ENCODE data around the gene GPX8. TPM values are rescaled to one million over a fixed set of nuclear protein-coding genes. Genes with fewer than 3 reads are reported as not detected.

The GPX8 gene
- total RNA-seq, 4 donors from 2014 or later = 9.2 to 32.7 (median 11.5) TPM

- 4% methylated on average over 14 to 15 of the region's 15 CpGs for WGBS, 2 donors (ENCODE audit: low coverage in 1 of 2)
- no peaks in the 10 kb centered on the region for H3K9me3 ChIP-seq
- H3K4me3 ChIP-seq = peak overlapping the region; percentile 36 to 48
- no peak for TF ChIP-seq EP300 (IDR thresholded peaks at IDR 0.05)
- TF ChIP-seq, protein P1, sequence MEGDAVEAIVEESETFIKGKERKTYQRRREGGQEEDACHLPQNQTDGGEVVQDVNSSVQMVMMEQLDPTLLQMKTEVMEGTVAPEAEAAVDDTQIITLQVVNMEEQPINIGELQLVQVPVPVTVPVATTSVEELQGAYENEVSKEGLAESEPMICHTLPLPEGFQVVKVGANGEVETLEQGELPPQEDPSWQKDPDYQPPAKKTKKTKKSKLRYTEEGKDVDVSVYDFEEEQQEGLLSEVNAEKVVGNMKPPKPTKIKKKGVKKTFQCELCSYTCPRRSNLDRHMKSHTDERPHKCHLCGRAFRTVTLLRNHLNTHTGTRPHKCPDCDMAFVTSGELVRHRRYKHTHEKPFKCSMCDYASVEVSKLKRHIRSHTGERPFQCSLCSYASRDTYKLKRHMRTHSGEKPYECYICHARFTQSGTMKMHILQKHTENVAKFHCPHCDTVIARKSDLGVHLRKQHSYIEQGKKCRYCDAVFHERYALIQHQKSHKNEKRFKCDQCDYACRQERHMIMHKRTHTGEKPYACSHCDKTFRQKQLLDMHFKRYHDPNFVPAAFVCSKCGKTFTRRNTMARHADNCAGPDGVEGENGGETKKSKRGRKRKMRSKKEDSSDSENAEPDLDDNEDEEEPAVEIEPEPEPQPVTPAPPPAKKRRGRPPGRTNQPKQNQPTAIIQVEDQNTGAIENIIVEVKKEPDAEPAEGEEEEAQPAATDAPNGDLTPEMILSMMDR (IDR thresholded peaks at IDR 0.05) = peak; percentile 70 to 85 (median 80)
- peak; percentile 8 for TF ChIP-seq POLR2AphosphoS5 (IDR thresholded peaks at IDR 0.05)
- no peaks in the 10 kb centered on the region for H3K36me3 ChIP-seq
- H3K27me3 ChIP-seq = peaks cover 74% of the 10 kb centered on the region
- H3K27ac ChIP-seq = no peak overlapping the region
- ATAC-seq = peak; percentile 49
- H3K4me1 ChIP-seq = peaks cover 2 to 34% (median 20%) of the 10 kb centered on the region in 3 donors
Observed at GRCh38 chr5:55172051-55172899, 12.3 kb downstream of the GPX8 start.

GRCh38 chr5:55172937-55173686 lies 13.1 kb downstream of the GPX8 start, which contains the start of gene CDC20B:
CDC20B (minus strand) TSS chr5:55173177; CDS start chr5:55173000, 177 bp downstream.
- WGBS, 2 donors (ENCODE audit: low coverage in 1 of 2) = 2 to 4% methylated on average over 14 to 23 of the region's 69 CpGs
- TF ChIP-seq POLR2A (IDR thresholded peaks at IDR 0.05) = no peak
- no peaks in the 10 kb centered on the region for H3K9me3 ChIP-seq
- H3K4me1 ChIP-seq = peaks cover 2 to 34% (median 20%) of the 10 kb centered on the region in 3 donors
- no peak within 1 kb of the TSS for H3K27ac ChIP-seq
- ATAC-seq = peak; percentile 91
- H3K4me3 ChIP-seq = peak within 1 kb of the TSS; percentile 36 to 48
- H3K36me3 ChIP-seq = no peaks in the 10 kb centered on the region
- H3K27me3 ChIP-seq = peaks cover 77% of the 10 kb centered on the region

- WGBS, 2 donors (ENCODE audit: low coverage in 1 of 2) = 16 to 23% methylated on average over 3 to 8 of the region's 8 CpGs
- TF ChIP-seq POLR2A (IDR thresholded peaks at IDR 0.05) = no peak
- TF ChIP-seq POLR2AphosphoS5 (IDR thresholded peaks at IDR 0.05) = no peak
- no peak for TF ChIP-seq EP300 (IDR thresholded peaks at IDR 0.05)
- TF ChIP-seq, protein P1 (IDR thresholded peaks at IDR 0.05) = no peak
Observed at GRCh38 chr5:55173687-55174230, 13.8 kb downstream of the GPX8 start.

DNA sequence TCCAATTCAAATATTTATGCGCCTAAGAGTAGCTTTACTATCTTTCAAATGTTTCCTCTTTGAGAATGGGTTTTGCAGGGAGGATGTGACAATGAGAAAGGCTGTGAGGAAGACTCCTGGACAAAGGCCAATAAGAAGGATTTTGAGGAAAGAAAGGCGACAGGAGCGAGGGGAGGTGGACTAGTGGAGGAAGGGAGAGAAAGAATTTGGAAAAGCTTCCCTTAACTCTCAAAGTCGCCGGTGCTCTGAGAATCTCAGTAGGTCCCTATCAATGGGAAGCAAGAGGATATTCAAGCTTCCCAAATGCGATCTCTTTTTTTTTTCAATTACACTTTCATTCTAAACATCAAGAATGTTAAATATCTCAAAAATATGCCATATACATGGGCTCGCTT lies 15.8 kb downstream of the GPX8 start:
- Histone ChIP-seq H3K27ac (no peak overlapping the region), H3K4me3 (no peak overlapping the region), H3K27me3 (peaks cover 95% of the 10 kb centered on the region), H3K4me1 (peaks cover 2 to 34% (median 20%) of the 10 kb centered on the region in 3 donors), H3K36me3 (no peaks in the 10 kb centered on the region), H3K9me3 (no peaks in the 10 kb centered on the region)
- TF ChIP-seq POLR2AphosphoS5 (IDR thresholded peaks at IDR 0.05) = no peak
- TF ChIP-seq POLR2A (IDR thresholded peaks at IDR 0.05) = no peak
- no peak for TF ChIP-seq EP300 (IDR thresholded peaks at IDR 0.05)
- TF ChIP-seq, protein P1 (IDR thresholded peaks at IDR 0.05) = no peak
- no peak for ATAC-seq
- 10 to 13% methylated on average over 7 of the region's 7 CpGs for WGBS, 2 donors (ENCODE audit: low coverage in 1 of 2)

More at GRCh38 chr5:55173687-55174230, 13.8 kb downstream of the GPX8 start:
- no peaks in the 10 kb centered on the region for H3K9me3 ChIP-seq
- H3K27me3 ChIP-seq = peaks cover 83% of the 10 kb centered on the region
- no peaks in the 10 kb centered on the region for H3K36me3 ChIP-seq
- H3K27ac ChIP-seq = no peak overlapping the region
- no peak for ATAC-seq
- peak overlapping the region; percentile 36 to 48 for H3K4me3 ChIP-seq
- H3K4me1 ChIP-seq = peaks cover 2 to 34% (median 20%) of the 10 kb centered on the region in 3 donors

DNA sequence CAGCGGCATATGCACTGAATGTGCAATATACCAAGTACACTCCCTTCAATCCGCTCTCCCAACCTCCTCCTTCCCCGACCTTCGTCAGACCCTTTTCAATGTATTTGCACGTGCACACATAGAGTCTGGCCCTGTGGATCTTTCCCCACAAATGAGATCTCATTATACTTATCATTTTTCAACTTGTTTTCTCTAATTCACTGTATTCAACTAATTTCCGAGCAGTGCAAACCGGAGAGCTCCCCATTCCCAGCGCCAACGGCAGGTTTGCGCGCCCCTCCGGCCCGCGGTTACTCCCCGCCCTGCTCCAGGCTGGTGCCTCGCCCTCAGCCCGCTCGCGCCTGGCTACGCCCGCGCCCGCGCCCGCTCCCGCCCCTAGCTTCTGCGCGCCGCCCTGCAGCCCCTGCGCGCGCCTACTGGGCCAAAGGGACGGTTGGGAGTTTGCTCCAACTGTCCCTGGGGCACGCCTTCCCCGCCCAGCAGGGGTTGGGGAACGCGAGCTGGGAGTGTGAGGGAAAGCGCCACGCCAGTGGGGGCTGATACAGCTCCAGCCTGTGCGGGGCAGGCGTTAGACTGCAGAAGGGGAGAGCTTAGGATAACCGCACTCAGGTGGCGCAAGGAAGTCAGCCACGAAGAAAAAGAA lies 16.3 kb downstream of the GPX8 start:
- WGBS, 2 donors (ENCODE audit: low coverage in 1 of 2) = 3 to 5% methylated on average over 19 to 27 of the region's 44 CpGs
- Histone ChIP-seq H3K27ac (no peak overlapping the region), H3K4me3 (peak overlapping the region in 1 of 2 donors; percentile 35), H3K9me3 (no peaks in the 10 kb centered on the region), H3K4me1 (peaks cover 2 to 34% (median 20%) of the 10 kb centered on the region in 3 donors), H3K36me3 (no peaks in the 10 kb centered on the region), H3K27me3 (peaks cover 94% of the 10 kb centered on the region)
- no peak for ATAC-seq
- TF ChIP-seq, protein P1 (IDR thresholded peaks at IDR 0.05) = peak in 1 of 4 experiments; percentile 54
- TF ChIP-seq POLR2A (IDR thresholded peaks at IDR 0.05) = no peak

All from gastroesophageal sphincter (tissue), 4 donors.